A673 (cell line): Measurements from ENCODE around the gene MYRFL.
"Not testable (repeated sequence)": the region's sequence is repeated elsewhere in the genome, so short reads cannot be mapped to it uniquely, and the experiment has no call there.

Experiments
- CTCF ChIP-seq: fragments of 300-800, 200-600 bp; sonication (generic); conservative IDR thresholded peaks from 2 replicates; pipeline ENCODE4 v1.5.1; 2017; ENCODE audit warnings: low read depth, mild to moderate bottlenecking, antibody characterized with exemption, low read length, moderate library complexity, mixed read lengths
- EZH2 ChIP-seq: fragments of 200-600 bp; sonication (generic); IDR thresholded peaks from 2 replicates; pipeline ENCODE4 v1.6.1; 2017; ENCODE audit warnings: borderline replicate concordance, low read depth, mild to moderate bottlenecking, mixed read lengths, antibody characterized with exemption, low read length; ENCODE audit not compliant: poor library complexity, severe bottlenecking

- TF ChIP-seq CTCF, EZH2: not testable (repeated sequence)
Measured at GRCh38 chr12:69994086-69994485, 169.1 kb downstream of the MYRFL start.
